HEK293 (cell line): ENCODE results near the gene AP2M1.

Source experiments
- ATF2 ChIP-seq: fragments of 450-650 bp; formaldehyde crosslinking; IDR thresholded peaks from 2 replicates; pipeline ENCODE4 v1.5.1; 2016; ENCODE audit warnings: missing biosample characterization, missing genetic modification characterization, low read depth
- CTCF ChIP-seq: fragments of 450-650 bp; formaldehyde crosslinking; IDR thresholded peaks from 2 replicates; pipeline ENCODE4 v1.5.1; 2016; ENCODE audit warnings: missing biosample characterization, missing genetic modification characterization
- ELK4 ChIP-seq: IDR thresholded peaks from 2 replicates; pipeline ENCODE4 v1.6.1; 2011; ENCODE audit warnings: mild to moderate bottlenecking, low read depth, low read length, borderline replicate concordance
- MYNN ChIP-seq: fragments of 450-650 bp; formaldehyde crosslinking; IDR thresholded peaks from 2 replicates; pipeline ENCODE4 v1.5.1; 2016; ENCODE audit warnings: missing biosample characterization, missing genetic modification characterization, borderline replicate concordance
- REST ChIP-seq: fragments of 450-650 bp; formaldehyde crosslinking; IDR thresholded peaks from 2 replicates; pipeline ENCODE4 v1.5.1; 2016; ENCODE audit warnings: missing biosample characterization, missing genetic modification characterization
- SALL2 ChIP-seq: fragments of 450-650 bp; formaldehyde crosslinking; IDR thresholded peaks from 2 replicates; pipeline ENCODE4 v1.5.0; 2017; ENCODE audit warnings: missing biosample characterization, mild to moderate bottlenecking, missing genetic modification characterization, borderline replicate concordance
- ZNF174 ChIP-seq: fragments of 450-650 bp; formaldehyde crosslinking; IDR thresholded peaks from 2 replicates; pipeline ENCODE4 v1.5.0; 2017; ENCODE audit warnings: missing biosample characterization, mild to moderate bottlenecking, missing genetic modification characterization
- ZNF280D ChIP-seq: fragments of 450-650 bp; formaldehyde crosslinking; IDR thresholded peaks from 2 replicates; pipeline ENCODE4 v1.5.1; 2016; ENCODE audit warnings: missing biosample characterization, missing genetic modification characterization
- ZNF366 ChIP-seq: fragments of 450-650 bp; formaldehyde crosslinking; conservative IDR thresholded peaks from 2 replicates; pipeline ENCODE4 v1.5.1; 2016; ENCODE audit warnings: missing biosample characterization, missing genetic modification characterization
- ZNF398 ChIP-seq: fragments of 450-650 bp; formaldehyde crosslinking; IDR thresholded peaks from 2 replicates; pipeline ENCODE4 v1.5.1; 2017; ENCODE audit warnings: missing biosample characterization, missing genetic modification characterization
- ZNF571 ChIP-seq: fragments of 450-650 bp; formaldehyde crosslinking; IDR thresholded peaks from 2 replicates; pipeline ENCODE4 v1.5.0; 2017; ENCODE audit warnings: missing biosample characterization, missing genetic modification characterization
- ZNF621 ChIP-seq: fragments of 450-650 bp; formaldehyde crosslinking; IDR thresholded peaks from 2 replicates; pipeline ENCODE4 v1.5.1; 2017; ENCODE audit warnings: missing biosample characterization, missing genetic modification characterization
- ZNF777 ChIP-seq: fragments of 450-650 bp; formaldehyde crosslinking; IDR thresholded peaks from 2 replicates; pipeline ENCODE4 v1.5.1; 2017; ENCODE audit warnings: missing biosample characterization, missing genetic modification characterization, borderline replicate concordance
- ZNF843 ChIP-seq: fragments of 450-650 bp; formaldehyde crosslinking; IDR thresholded peaks from 2 replicates; pipeline ENCODE4 v1.5.1; 2016; ENCODE audit warnings: missing biosample characterization, missing genetic modification characterization

GRCh38 chr3:184223946-184224345 is 49.3 kb downstream of the AP2M1 start:
- TF ChIP-seq REST (tag by site-specific recombination) (no peak), ZNF174 (no peak), CTCF (tag by site-specific recombination) (no peak), ZNF280D (tag by site-specific recombination) (no peak), ZNF843 (no peak), ZNF621 (tag by site-specific recombination) (no peak), ZNF777 (tag by site-specific recombination) (no peak), ATF2 (no peak), ELK4 (no peak), ZNF398 (tag by site-specific recombination) (no peak), SALL2 (tag by site-specific recombination) (no peak), ZNF571 (tag by site-specific recombination) (no peak), MYNN (tag by site-specific recombination) (no peak), ZNF366 (tag by site-specific recombination) (peak; percentile 65; the same call in 1 of the 2 replicates)
